Mesendoderm (in vitro differentiated cells): Measurements from ENCODE around the gene MYH15.

Source experiments
- DNase-seq: peaks from one replicate; pipeline ENCODE4 v3.0.0; 2013
- H2AK5ac ChIP-seq: 2 replicates; pipeline ENCODE4 v1.6.1; 2013; ENCODE audit warnings: low read length, inconsistent platforms
- H2BK120ac ChIP-seq: 2 replicates; pipeline ENCODE4 v1.6.1; 2013; ENCODE audit warnings: low read depth, mild to moderate bottlenecking, low read length, moderate library complexity, mixed read lengths
- H2BK15ac ChIP-seq: replicated peaks from 2 replicates; pipeline ENCODE4 v1.6.1; 2013; ENCODE audit warnings: low read depth, mild to moderate bottlenecking, moderate library complexity
- H2BK5ac ChIP-seq: 2 replicates; pipeline ENCODE4 v1.6.1; 2013; ENCODE audit warnings: low read length, inconsistent platforms
- H3K18ac ChIP-seq: 2 replicates; pipeline ENCODE4 v1.6.1; 2013; ENCODE audit warnings: mild to moderate bottlenecking, low read length, mixed read lengths
- H3K23ac ChIP-seq: one replicate; pipeline ENCODE4 v1.6.1; 2013; ENCODE audit warnings: low read length
- H3K27ac ChIP-seq: 2 replicates; pipeline ENCODE4 v1.5.1; 2013; ENCODE audit warnings: low read depth, mild to moderate bottlenecking, inconsistent platforms, low read length, moderate library complexity
- H3K27me3 ChIP-seq: 2 replicates; pipeline ENCODE4 v1.6.1; 2013; ENCODE audit warnings: low read length, control low read depth, mild to moderate bottlenecking, inconsistent platforms; ENCODE audit not compliant: insufficient read depth, poor library complexity
- H3K36me3 ChIP-seq: 2 replicates; pipeline ENCODE4 v1.6.1; 2013; ENCODE audit warnings: low read length, inconsistent platforms; ENCODE audit not compliant: control insufficient read depth, insufficient read depth
- H3K4ac ChIP-seq: one replicate; pipeline ENCODE4 v1.6.1; 2013; ENCODE audit warnings: low read depth, mild to moderate bottlenecking, low read length, moderate library complexity
- H3K4me1 ChIP-seq: 2 replicates; pipeline ENCODE4 v1.6.1; 2013; ENCODE audit warnings: low read depth, low read length, inconsistent platforms; ENCODE audit not compliant: control insufficient read depth
- H3K4me2 ChIP-seq: 2 replicates; pipeline ENCODE4 v1.6.1; 2013; ENCODE audit warnings: low read length
- H3K4me3 ChIP-seq: 2 replicates; pipeline ENCODE4 v1.5.1; 2013; ENCODE audit warnings: mild to moderate bottlenecking, low read length
- H3K56ac ChIP-seq: one replicate; pipeline ENCODE4 v1.6.1; 2013; ENCODE audit warnings: low read length
- H3K79me1 ChIP-seq: 2 replicates; pipeline ENCODE4 v1.6.1; 2013; ENCODE audit warnings: low read length, inconsistent platforms
- H3K79me2 ChIP-seq: 2 replicates; pipeline ENCODE4 v1.6.1; 2013; ENCODE audit warnings: mild to moderate bottlenecking, low read length; ENCODE audit not compliant: control insufficient read depth, insufficient read depth
- H3K9ac ChIP-seq: 2 replicates; pipeline ENCODE4 v1.6.1; 2013; ENCODE audit warnings: low read length, inconsistent platforms
- H4K5ac ChIP-seq: one replicate; pipeline ENCODE4 v1.6.1; 2013; ENCODE audit warnings: low read length
- H4K8ac ChIP-seq: one replicate; pipeline ENCODE4 v1.6.1; 2013; ENCODE audit warnings: low read depth, mild to moderate bottlenecking, control low read depth, low read length, moderate library complexity
- WGBS: extraction: QIAGEN DNeasy Blood & Tissue Kit; methylation state at CpG from one replicate; pipeline ENCODE4 v1.1.7; 2013; ENCODE audit warnings: low lambda C conversion rate, missing lambda C conversion rate; ENCODE audit not compliant: insufficient coverage; ENCODE audit errors: extremely low coverage; 5-methylcytosine and 5-hydroxymethylcytosine counted together

Gene MYH15

GRCh38 chr3:108441071-108441507 lies 69.3 kb downstream of the MYH15 start:
- H4K8ac ChIP-seq: no peak overlapping the region
- no peak overlapping the region for H3K9ac ChIP-seq
- H2BK15ac ChIP-seq: no peak overlapping the region
- H2AK5ac ChIP-seq: no peak overlapping the region
- H4K5ac ChIP-seq: no peak overlapping the region
- H3K18ac ChIP-seq: no peak overlapping the region
- H3K27ac ChIP-seq: no peak overlapping the region
- H3K4me3 ChIP-seq: no peak overlapping the region
- H3K56ac ChIP-seq: no peak overlapping the region
- H2BK5ac ChIP-seq: no peak overlapping the region
- peaks cover 5% of the 10 kb centered on the region for H3K4me1 ChIP-seq
- peak; percentile 72 for DNase-seq
- H3K79me2 ChIP-seq: no peaks in the 10 kb centered on the region
- no peaks in the 10 kb centered on the region for H3K79me1 ChIP-seq
- no peaks in the 10 kb centered on the region for H3K36me3 ChIP-seq
- H3K23ac ChIP-seq: no peak overlapping the region
- H3K27me3 ChIP-seq: no peaks in the 10 kb centered on the region
- no peak overlapping the region for H3K4me2 ChIP-seq
- no CpG with 5 or more reads among the region's 7 CpGs for WGBS
- no peak overlapping the region for H3K4ac ChIP-seq
- no peak overlapping the region for H2BK120ac ChIP-seq

- H2BK15ac ChIP-seq: no peak overlapping the region
- H3K27me3 ChIP-seq: no peaks in the 10 kb centered on the region
- no peak overlapping the region for H3K9ac ChIP-seq
- H4K8ac ChIP-seq: no peak overlapping the region
- H3K4me1 ChIP-seq: peaks cover 5% of the 10 kb centered on the region
- no peak overlapping the region for H3K56ac ChIP-seq
- no peak overlapping the region for H4K5ac ChIP-seq
- H3K79me2 ChIP-seq: no peaks in the 10 kb centered on the region
- no peak overlapping the region for H3K4ac ChIP-seq
- no peak overlapping the region for H2BK5ac ChIP-seq
- H2AK5ac ChIP-seq: no peak overlapping the region
- H3K79me1 ChIP-seq: no peaks in the 10 kb centered on the region
- no peak overlapping the region for H3K18ac ChIP-seq
- no peak overlapping the region for H3K4me3 ChIP-seq
- H3K4me2 ChIP-seq: no peak overlapping the region
- H3K23ac ChIP-seq: no peak overlapping the region
- no peak for DNase-seq
- H3K27ac ChIP-seq: no peak overlapping the region
- H3K36me3 ChIP-seq: no peaks in the 10 kb centered on the region
- H2BK120ac ChIP-seq: no peak overlapping the region
Observed at GRCh38 chr3:108438542-108438941, 71.9 kb downstream of the MYH15 start.

- no peak overlapping the region for H2AK5ac ChIP-seq
- H2BK120ac ChIP-seq: no peak overlapping the region
- no peak overlapping the region for H2BK5ac ChIP-seq
- no peak overlapping the region for H3K27ac ChIP-seq
- no peak overlapping the region for H3K56ac ChIP-seq
- H3K18ac ChIP-seq: no peak overlapping the region
- no peak overlapping the region for H3K23ac ChIP-seq
- no peaks in the 10 kb centered on the region for H3K79me2 ChIP-seq
- peaks cover 5% of the 10 kb centered on the region for H3K4me1 ChIP-seq
- H3K27me3 ChIP-seq: no peaks in the 10 kb centered on the region
- no peak overlapping the region for H3K4me3 ChIP-seq
- H3K4me2 ChIP-seq: no peak overlapping the region
- H3K9ac ChIP-seq: no peak overlapping the region
- H3K36me3 ChIP-seq: no peaks in the 10 kb centered on the region
- no peak overlapping the region for H4K5ac ChIP-seq
- peak; percentile 2 for DNase-seq
- H3K4ac ChIP-seq: no peak overlapping the region
- no peak overlapping the region for H4K8ac ChIP-seq
- no peak overlapping the region for H2BK15ac ChIP-seq
- H3K79me1 ChIP-seq: no peaks in the 10 kb centered on the region
- WGBS: no CpG with 5 or more reads among the region's 3 CpGs
Observed at GRCh38 chr3:108437439-108437838, 73.0 kb downstream of the MYH15 start.

- H3K4ac ChIP-seq: no peak overlapping the region
- H3K36me3 ChIP-seq: no peaks in the 10 kb centered on the region
- H3K79me2 ChIP-seq: no peaks in the 10 kb centered on the region
- H3K4me2 ChIP-seq: no peak overlapping the region
- no CpG with 5 or more reads among the region's 1 CpG for WGBS
- H3K27ac ChIP-seq: no peak overlapping the region
- no peak overlapping the region for H3K18ac ChIP-seq
- no peak overlapping the region for H3K56ac ChIP-seq
- no peak overlapping the region for H2BK5ac ChIP-seq
- no peak overlapping the region for H2AK5ac ChIP-seq
- H3K4me3 ChIP-seq: no peak overlapping the region
- no peak overlapping the region for H2BK15ac ChIP-seq
- no peak overlapping the region for H3K9ac ChIP-seq
- no peaks in the 10 kb centered on the region for H3K4me1 ChIP-seq
- H3K27me3 ChIP-seq: no peaks in the 10 kb centered on the region
- H4K5ac ChIP-seq: no peak overlapping the region
- no peak overlapping the region for H4K8ac ChIP-seq
- DNase-seq: no peak
- H3K23ac ChIP-seq: no peak overlapping the region
- no peak overlapping the region for H2BK120ac ChIP-seq
- no peaks in the 10 kb centered on the region for H3K79me1 ChIP-seq
Observed at GRCh38 chr3:108433928-108434327, 76.5 kb downstream of the MYH15 start.

- Histone ChIP-seq H3K79me2 (no peaks in the 10 kb centered on the region), H3K4ac (no peak overlapping the region), H3K18ac (no peak overlapping the region), H3K27me3 (no peaks in the 10 kb centered on the region), H3K4me2 (no peak overlapping the region), H3K4me1 (no peaks in the 10 kb centered on the region), H2AK5ac (no peak overlapping the region), H3K9ac (no peak overlapping the region), H3K56ac (no peak overlapping the region), H3K79me1 (no peaks in the 10 kb centered on the region), H3K27ac (no peak overlapping the region), H3K36me3 (no peaks in the 10 kb centered on the region), H3K4me3 (no peak overlapping the region), H2BK15ac (no peak overlapping the region), H2BK120ac (no peak overlapping the region), H4K5ac (no peak overlapping the region), H3K23ac (no peak overlapping the region), H2BK5ac (no peak overlapping the region), H4K8ac (no peak overlapping the region)
- no peak for DNase-seq
- WGBS: no CpG with 5 or more reads among the region's 5 CpGs
Observed at GRCh38 chr3:108432431-108432830, 78.0 kb downstream of the MYH15 start.

- Histone ChIP-seq H3K4ac (no peak overlapping the region), H3K18ac (no peak overlapping the region), H3K36me3 (no peaks in the 10 kb centered on the region), H3K79me2 (no peaks in the 10 kb centered on the region), H3K4me3 (no peak overlapping the region), H2BK15ac (no peak overlapping the region), H4K8ac (no peak overlapping the region), H2BK5ac (no peak overlapping the region), H3K23ac (no peak overlapping the region), H3K4me2 (no peak overlapping the region), H2BK120ac (no peak overlapping the region), H3K9ac (no peak overlapping the region), H3K56ac (no peak overlapping the region), H4K5ac (no peak overlapping the region), H3K79me1 (no peaks in the 10 kb centered on the region), H3K27me3 (no peaks in the 10 kb centered on the region), H3K4me1 (no peaks in the 10 kb centered on the region), H3K27ac (no peak overlapping the region), H2AK5ac (no peak overlapping the region)
- no peak for DNase-seq
- no CpG with 5 or more reads among the region's 1 CpG for WGBS
Observed at GRCh38 chr3:108430540-108430939, 79.9 kb downstream of the MYH15 start.
